ENCODE results near the gene TSPAN13.
"Not testable (repeated sequence)": the region's sequence is repeated elsewhere in the genome, so short reads cannot be mapped to it uniquely, and the experiment has no call there.

Gene TSPAN13

GRCh38 chr7:16754856-16755317, 1.3 kb downstream of the TSPAN13 start:
- H3K4me1 Mint-ChIP-seq (ENCODE audit: low read depth): peaks cover 20% of the 10 kb centered on the region

GRCh38 chr7:16755397-16755796, 1.8 kb downstream of the TSPAN13 start:
- Mint-ChIP-seq H3K36me3 (ENCODE audit: low read depth) (no peaks in the 10 kb centered on the region), H3K4me1 (ENCODE audit: low read depth) (peaks cover 22% of the 10 kb centered on the region), H3K27ac (no peak overlapping the region), H3K4me3 (peak overlapping the region; percentile 84), H3K27me3 (peaks cover 39% of the 10 kb centered on the region), H3K9me3 (no peaks in the 10 kb centered on the region)

More at GRCh38 chr7:16754856-16755317, 1.3 kb downstream of the TSPAN13 start:
- Mint-ChIP-seq H3K4me3 (peak overlapping the region; percentile 84), H3K9me3 (no peaks in the 10 kb centered on the region), H3K27ac (no peak overlapping the region), H3K27me3 (peaks cover 34% of the 10 kb centered on the region), H3K36me3 (ENCODE audit: low read depth) (no peaks in the 10 kb centered on the region)

- H3K9me3 Mint-ChIP-seq: no peaks in the 10 kb centered on the region
- peaks cover 23% of the 10 kb centered on the region for H3K4me1 Mint-ChIP-seq (ENCODE audit: low read depth)
- H3K36me3 Mint-ChIP-seq (ENCODE audit: low read depth): no peaks in the 10 kb centered on the region
These were observed 4.5 kb downstream of the TSPAN13 start for GRCh38 chr7:16758036-16758435.

GRCh38 chr7:16758631-16759611, 5.4 kb downstream of the TSPAN13 start:
- H3K4me3 Mint-ChIP-seq: peak overlapping the region; percentile 7
- H3K27ac Mint-ChIP-seq: peak overlapping the region; percentile 41
- no peaks in the 10 kb centered on the region for H3K9me3 Mint-ChIP-seq
- peaks cover 19% of the 10 kb centered on the region for H3K4me1 Mint-ChIP-seq (ENCODE audit: low read depth)
- H3K27me3 Mint-ChIP-seq: peaks cover 35% of the 10 kb centered on the region
- H3K36me3 Mint-ChIP-seq (ENCODE audit: low read depth): no peaks in the 10 kb centered on the region

More at GRCh38 chr7:16758036-16758435, 4.5 kb downstream of the TSPAN13 start:
- Mint-ChIP-seq H3K4me3 (no peak overlapping the region), H3K27me3 (peaks cover 38% of the 10 kb centered on the region), H3K27ac (no peak overlapping the region)

GRCh38 chr7:16759840-16760239, 6.3 kb downstream of the TSPAN13 start:
- no peaks in the 10 kb centered on the region for H3K36me3 Mint-ChIP-seq (ENCODE audit: low read depth)
- no peaks in the 10 kb centered on the region for H3K9me3 Mint-ChIP-seq
- H3K27me3 Mint-ChIP-seq: peaks cover 28% of the 10 kb centered on the region
- peaks cover 13% of the 10 kb centered on the region for H3K4me1 Mint-ChIP-seq (ENCODE audit: low read depth)
- no peak overlapping the region for H3K27ac Mint-ChIP-seq
- H3K4me3 Mint-ChIP-seq: no peak overlapping the region

- Mint-ChIP-seq H3K27me3 (peaks cover 8% of the 10 kb centered on the region), H3K27ac (no peak overlapping the region), H3K4me1 (ENCODE audit: low read depth) (peaks cover 9% of the 10 kb centered on the region), H3K4me3 (no peak overlapping the region), H3K9me3 (no peaks in the 10 kb centered on the region), H3K36me3 (ENCODE audit: low read depth) (no peaks in the 10 kb centered on the region)
These were observed 8.6 kb downstream of the TSPAN13 start for GRCh38 chr7:16762177-16762576.

- Mint-ChIP-seq H3K9me3 (no peaks in the 10 kb centered on the region), H3K27ac (no peak overlapping the region), H3K4me3 (no peak overlapping the region), H3K4me1 (ENCODE audit: low read depth) (peaks cover 4% of the 10 kb centered on the region), H3K36me3 (ENCODE audit: low read depth) (no peaks in the 10 kb centered on the region), H3K27me3 (peaks cover 8% of the 10 kb centered on the region)
These were observed 11.4 kb downstream of the TSPAN13 start for GRCh38 chr7:16764942-16765341.

- Mint-ChIP-seq H3K27ac (no peak overlapping the region), H3K27me3 (peaks cover 3% of the 10 kb centered on the region), H3K36me3 (ENCODE audit: low read depth) (no peaks in the 10 kb centered on the region), H3K9me3 (no peaks in the 10 kb centered on the region), H3K4me1 (ENCODE audit: low read depth) (peaks cover 1% of the 10 kb centered on the region), H3K4me3 (no peak overlapping the region)
These were observed 11.9 kb downstream of the TSPAN13 start for GRCh38 chr7:16765436-16765859.

GRCh38 chr7:16769994-16770393, 16.4 kb downstream of the TSPAN13 start:
- not testable (repeated sequence) for H3K4me1 Mint-ChIP-seq (ENCODE audit: low read depth); H3K27ac Mint-ChIP-seq; H3K4me3 Mint-ChIP-seq; H3K9me3 Mint-ChIP-seq; H3K36me3 Mint-ChIP-seq (ENCODE audit: low read depth); H3K27me3 Mint-ChIP-seq

GRCh38 chr7:16770657-16771329, 17.2 kb downstream of the TSPAN13 start:
- peaks cover 3% of the 10 kb centered on the region for H3K27me3 Mint-ChIP-seq
- no peaks in the 10 kb centered on the region for H3K9me3 Mint-ChIP-seq
- no peak overlapping the region for H3K4me3 Mint-ChIP-seq
- no peaks in the 10 kb centered on the region for H3K36me3 Mint-ChIP-seq (ENCODE audit: low read depth)
- no peaks in the 10 kb centered on the region for H3K4me1 Mint-ChIP-seq (ENCODE audit: low read depth)
- H3K27ac Mint-ChIP-seq: no peak overlapping the region

- Mint-ChIP-seq H3K27me3 (peaks cover 3% of the 10 kb centered on the region), H3K36me3 (ENCODE audit: low read depth) (no peaks in the 10 kb centered on the region), H3K4me1 (ENCODE audit: low read depth) (no peaks in the 10 kb centered on the region), H3K4me3 (no peak overlapping the region), H3K9me3 (no peaks in the 10 kb centered on the region), H3K27ac (no peak overlapping the region)
These were observed 19.8 kb downstream of the TSPAN13 start for GRCh38 chr7:16773326-16773725.

GRCh38 chr7:16773884-16774283, 20.3 kb downstream of the TSPAN13 start:
- H3K4me1 Mint-ChIP-seq (ENCODE audit: low read depth): no peaks in the 10 kb centered on the region
- H3K27ac Mint-ChIP-seq: no peak overlapping the region
- no peaks in the 10 kb centered on the region for H3K9me3 Mint-ChIP-seq
- H3K4me3 Mint-ChIP-seq: no peak overlapping the region
- peaks cover 3% of the 10 kb centered on the region for H3K27me3 Mint-ChIP-seq
- H3K36me3 Mint-ChIP-seq (ENCODE audit: low read depth): no peaks in the 10 kb centered on the region

- H3K4me1 Mint-ChIP-seq (ENCODE audit: low read depth): no peaks in the 10 kb centered on the region
These were observed 20.7 kb downstream of the TSPAN13 start for GRCh38 chr7:16774294-16774693.

GRCh38 chr7:16774986-16775385, 21.4 kb downstream of the TSPAN13 start:
- Mint-ChIP-seq H3K27me3 (no peaks in the 10 kb centered on the region), H3K4me3 (no peak overlapping the region), H3K27ac (no peak overlapping the region)

More at GRCh38 chr7:16774294-16774693, 20.7 kb downstream of the TSPAN13 start:
- no peak overlapping the region for H3K4me3 Mint-ChIP-seq
- peak overlapping the region; percentile 11 for H3K27ac Mint-ChIP-seq
- H3K27me3 Mint-ChIP-seq: peaks cover 3% of the 10 kb centered on the region
- H3K36me3 Mint-ChIP-seq (ENCODE audit: low read depth): no peaks in the 10 kb centered on the region
- no peaks in the 10 kb centered on the region for H3K9me3 Mint-ChIP-seq

GRCh38 chr7:16776053-16776452, 22.5 kb downstream of the TSPAN13 start:
- H3K36me3 Mint-ChIP-seq (ENCODE audit: low read depth): peaks cover 7% of the 10 kb centered on the region
- H3K4me1 Mint-ChIP-seq (ENCODE audit: low read depth): no peaks in the 10 kb centered on the region
- H3K27ac Mint-ChIP-seq: no peak overlapping the region
- no peaks in the 10 kb centered on the region for H3K9me3 Mint-ChIP-seq
- H3K27me3 Mint-ChIP-seq: no peaks in the 10 kb centered on the region
- no peak overlapping the region for H3K4me3 Mint-ChIP-seq

More at GRCh38 chr7:16774986-16775385, 21.4 kb downstream of the TSPAN13 start:
- H3K4me1 Mint-ChIP-seq (ENCODE audit: low read depth): no peaks in the 10 kb centered on the region
- no peaks in the 10 kb centered on the region for H3K36me3 Mint-ChIP-seq (ENCODE audit: low read depth)
- no peaks in the 10 kb centered on the region for H3K9me3 Mint-ChIP-seq

Measured in stimulated activated naive CD8-positive, alpha-beta T cell treated with anti-CD3 and anti-CD28 coated beads, Interleukin-15, Interleukin-2, amounts not matched to agents 100 ng/mL and 50 ng/mL, for 24 hours (primary cell).